ENCODE results near the gene MSMO1. TPM values are rescaled to one million over a fixed set of nuclear protein-coding genes. Genes with fewer than 3 reads are reported as not detected.

Gene MSMO1
- total RNA-seq, 4 donors from 2014 or later = 13.2 to 45.2 (median 19.3) TPM

DNA sequence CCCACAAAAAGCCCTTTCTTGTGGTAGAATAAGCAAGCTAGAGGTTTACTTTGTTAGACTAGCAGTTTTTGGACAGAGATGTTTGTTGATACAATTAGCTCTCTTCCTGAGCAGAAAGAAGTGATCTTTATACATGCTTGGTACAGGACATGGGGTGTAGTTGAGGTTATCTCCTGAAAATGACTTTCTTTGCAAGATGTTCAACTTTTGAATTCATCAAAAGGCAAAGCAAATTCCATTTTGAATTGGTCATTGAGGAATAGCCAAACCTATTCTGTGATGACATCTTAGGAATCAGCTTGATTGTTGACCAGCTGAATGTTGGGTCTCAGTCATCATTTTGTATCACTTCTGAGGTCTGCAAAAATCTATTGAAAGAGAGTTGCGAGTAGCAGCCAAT, 55.2 kb downstream of the MSMO1 start:
- TF ChIP-seq, protein P1, sequence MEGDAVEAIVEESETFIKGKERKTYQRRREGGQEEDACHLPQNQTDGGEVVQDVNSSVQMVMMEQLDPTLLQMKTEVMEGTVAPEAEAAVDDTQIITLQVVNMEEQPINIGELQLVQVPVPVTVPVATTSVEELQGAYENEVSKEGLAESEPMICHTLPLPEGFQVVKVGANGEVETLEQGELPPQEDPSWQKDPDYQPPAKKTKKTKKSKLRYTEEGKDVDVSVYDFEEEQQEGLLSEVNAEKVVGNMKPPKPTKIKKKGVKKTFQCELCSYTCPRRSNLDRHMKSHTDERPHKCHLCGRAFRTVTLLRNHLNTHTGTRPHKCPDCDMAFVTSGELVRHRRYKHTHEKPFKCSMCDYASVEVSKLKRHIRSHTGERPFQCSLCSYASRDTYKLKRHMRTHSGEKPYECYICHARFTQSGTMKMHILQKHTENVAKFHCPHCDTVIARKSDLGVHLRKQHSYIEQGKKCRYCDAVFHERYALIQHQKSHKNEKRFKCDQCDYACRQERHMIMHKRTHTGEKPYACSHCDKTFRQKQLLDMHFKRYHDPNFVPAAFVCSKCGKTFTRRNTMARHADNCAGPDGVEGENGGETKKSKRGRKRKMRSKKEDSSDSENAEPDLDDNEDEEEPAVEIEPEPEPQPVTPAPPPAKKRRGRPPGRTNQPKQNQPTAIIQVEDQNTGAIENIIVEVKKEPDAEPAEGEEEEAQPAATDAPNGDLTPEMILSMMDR (IDR thresholded peaks at IDR 0.05) = no peak
- DNase-seq (ENCODE audit: low spot score) = no peak
- no peak for ATAC-seq (ENCODE audit: low FRiP score)

DNA sequence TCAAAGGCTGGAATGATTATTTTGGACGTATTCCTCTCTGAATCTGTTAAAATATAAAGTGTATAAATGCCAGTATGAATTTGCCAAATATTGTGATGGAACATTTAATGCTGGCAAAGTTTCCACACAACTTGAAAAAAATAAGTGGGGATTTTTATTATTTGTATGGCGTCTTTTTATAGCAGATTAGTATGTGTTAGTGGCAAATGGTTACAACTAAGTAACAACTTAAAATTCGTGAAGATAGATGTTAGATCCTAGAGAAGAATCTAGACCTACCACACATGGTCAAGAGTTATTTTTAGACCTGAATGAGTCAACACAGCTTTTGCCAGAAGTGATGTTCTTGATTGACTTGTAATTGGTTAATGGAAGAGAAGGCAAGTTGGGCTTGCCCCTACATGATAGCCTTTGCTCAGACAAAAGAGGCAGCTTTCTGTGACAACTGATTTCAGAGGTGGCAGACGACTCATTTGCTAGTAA, 56.2 kb downstream of the MSMO1 start:
- DNase-seq (ENCODE audit: low spot score) (no peak), ATAC-seq (ENCODE audit: low FRiP score) (no peak)
- TF ChIP-seq, protein P1 (IDR thresholded peaks at IDR 0.05) = no peak

DNA sequence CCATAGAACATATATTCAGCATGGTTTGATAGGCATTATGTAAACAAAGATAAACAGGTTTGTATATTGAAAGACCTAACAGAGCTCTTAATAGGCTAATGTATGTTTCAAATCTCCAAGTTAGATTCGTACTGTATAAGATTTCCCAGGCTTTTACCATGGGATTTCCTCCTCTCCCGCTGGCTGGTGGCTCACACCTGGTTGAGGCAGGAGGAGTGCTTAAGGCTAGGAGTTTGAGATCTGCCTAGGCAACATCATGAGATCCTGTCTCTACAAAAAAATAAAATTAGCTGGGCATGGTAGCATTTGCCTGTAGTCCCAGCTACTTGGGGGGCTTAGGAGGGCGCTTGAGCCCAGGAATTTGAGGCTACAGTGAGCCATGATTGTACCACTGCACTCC, 56.7 kb downstream of the MSMO1 start:
- ATAC-seq (ENCODE audit: low FRiP score) (no peak), DNase-seq (ENCODE audit: low spot score) (no peak)
- TF ChIP-seq, protein P1 (IDR thresholded peaks at IDR 0.05) = no peak

DNA sequence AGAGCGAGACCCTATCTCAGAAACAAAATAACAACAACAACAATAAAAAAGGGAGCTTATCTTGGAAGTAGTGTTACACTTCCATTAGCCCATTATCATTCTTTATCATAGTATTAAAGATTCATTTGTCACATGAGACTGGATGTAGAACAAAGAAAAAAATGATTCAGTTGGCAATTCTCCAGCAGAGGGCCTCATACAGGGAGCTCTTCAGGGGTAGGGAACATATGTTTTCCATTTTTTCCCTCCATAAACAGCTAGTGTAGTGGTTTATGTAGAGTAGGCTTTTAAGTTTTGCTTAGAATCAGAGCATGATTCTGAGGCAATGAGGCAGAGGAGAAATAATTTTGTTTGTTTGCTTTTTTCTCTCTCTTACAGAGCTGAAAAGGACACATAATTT, 57.1 kb downstream of the MSMO1 start:
- TF ChIP-seq, protein P1 (IDR thresholded peaks at IDR 0.05) = no peak
- ATAC-seq (ENCODE audit: low FRiP score) = no peak
- DNase-seq (ENCODE audit: low spot score) = no peak

DNA sequence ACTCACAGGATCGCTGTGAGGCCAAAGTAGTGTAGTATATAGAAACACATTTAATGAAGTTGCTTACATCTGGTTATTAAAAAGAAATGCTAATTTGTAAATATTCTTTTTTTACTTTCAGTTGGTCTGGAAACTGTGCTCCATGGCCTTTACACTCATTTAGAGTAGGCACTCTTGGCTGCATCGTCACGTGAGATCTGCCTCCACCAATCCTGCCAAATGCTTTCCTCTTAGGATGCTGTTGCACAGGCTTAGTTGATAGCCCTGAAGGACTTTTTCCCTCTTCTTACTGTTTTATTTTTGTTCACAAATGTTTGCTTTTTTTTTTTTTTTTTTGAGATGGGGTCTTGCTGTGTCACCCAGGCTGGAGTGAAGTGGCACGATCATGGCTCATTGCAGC, 57.7 kb downstream of the MSMO1 start:
- DNase-seq (ENCODE audit: low spot score) (no peak), ATAC-seq (ENCODE audit: low FRiP score) (no peak)
- TF ChIP-seq, protein P1 (IDR thresholded peaks at IDR 0.05) = no peak

DNA sequence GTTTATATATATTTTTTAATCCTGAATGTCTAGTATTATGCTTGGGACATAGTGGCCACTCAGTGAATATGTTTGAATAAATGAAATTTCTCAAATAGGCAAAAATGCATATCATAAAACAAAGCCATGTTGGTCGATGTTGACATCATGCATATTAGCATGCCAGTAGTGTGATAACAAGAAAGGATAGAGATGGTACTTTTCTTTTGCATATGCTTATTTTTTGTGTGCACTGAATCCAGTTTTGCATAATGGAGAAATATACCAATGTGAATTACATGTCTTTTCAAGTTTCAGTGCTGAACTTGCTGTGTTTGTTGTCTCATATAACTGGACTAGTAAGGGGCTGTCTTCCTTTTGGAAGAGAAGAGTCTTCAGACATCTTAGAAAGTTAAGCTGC, 58.9 kb downstream of the MSMO1 start:
- DNase-seq (ENCODE audit: low spot score) (no peak), ATAC-seq (ENCODE audit: low FRiP score) (no peak)
- TF ChIP-seq, protein P1 (IDR thresholded peaks at IDR 0.05) = no peak

DNA sequence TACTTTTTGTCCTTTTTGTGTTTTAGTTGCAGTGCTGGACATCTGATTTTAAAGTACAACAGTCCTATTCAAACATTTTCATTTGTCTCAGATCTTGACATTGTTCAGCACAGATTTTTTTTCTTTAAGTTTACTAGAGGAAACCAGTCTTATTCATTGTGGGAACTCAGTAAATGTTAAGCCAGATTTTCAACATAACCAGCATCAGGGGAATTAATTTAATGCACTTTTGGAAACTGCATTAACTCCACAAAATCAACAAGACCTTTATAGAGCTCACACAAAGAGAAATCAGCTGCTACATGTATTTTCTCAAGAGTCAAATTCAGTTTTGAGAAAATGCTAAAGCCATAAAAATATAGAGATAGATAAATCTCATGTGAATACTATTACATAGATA, 61.3 kb downstream of the MSMO1 start:
- ATAC-seq (ENCODE audit: low FRiP score) (no peak), DNase-seq (ENCODE audit: low spot score) (no peak)
- TF ChIP-seq, protein P1 (IDR thresholded peaks at IDR 0.05) = no peak

Small RNAs within 50 kb of the gene (small RNA-seq; reads per million reads assigned to genes)
- not detected for gene MIR578

Other genes starting within 250 kb of the MSMO1 start
- 10 to 100 TPM; 14.8 to 22.8 (median 15.7) TPM for gene TMEM192, start 214.8 kb upstream of the MSMO1 start, total RNA-seq
- 10 to 100 TPM; 23.1 to 42.6 (median 32.4) TPM for gene KLHL2, start 120.1 kb upstream of the MSMO1 start, total RNA-seq
- 100 to 1,000 TPM; 102 to 224 (median 135) TPM for gene CPE, start 51.3 kb downstream of the MSMO1 start, total RNA-seq

Data from omental fat pad (tissue), 4 donors.